Neutrophil (primary cell): ENCODE results near the gene HERC4.

ENCODE experiments used
- H3K27ac ChIP-seq: fragments of 200-600 bp; sonication (generic); 2 replicates; pipeline ENCODE4 v1.5.1; 2016; ENCODE audit warnings: mild to moderate bottlenecking, moderate library complexity
- H3K27me3 ChIP-seq: fragments of 200-600 bp; sonication (generic); 2 replicates; pipeline ENCODE4 v1.6.0; 2016; ENCODE audit warnings: mild to moderate bottlenecking
- H3K36me3 ChIP-seq: fragments of 200-600 bp; sonication (generic); 2 replicates; pipeline ENCODE4 v1.5.1; 2017
- H3K4me1 ChIP-seq, 2 experiments: fragments of 200-600 bp in 1 of 2; sonication (generic) in 1 of 2; 1 replicate in 1 of 2; 2 replicates in 1 of 2; pipeline versions ENCODE4 v1.5.1 to v1.6.1; 2013 to 2016; ENCODE audit warnings: low read depth in 1 of 2, low read length in 1 of 2, mild to moderate bottlenecking in 1 of 2, moderate library complexity in 1 of 2; ENCODE audit not compliant: control insufficient read depth in 1 of 2, insufficient read depth in 1 of 2
- H3K4me3 ChIP-seq, 2 experiments: fragments of 200-600 bp in 1 of 2; sonication (generic) in 1 of 2; 1 replicate in 1 of 2; 2 replicates in 1 of 2; pipeline ENCODE4 v1.5.1; 2013 to 2016; ENCODE audit warnings: low read depth in 1 of 2, low read length in 1 of 2, mild to moderate bottlenecking in 1 of 2, moderate library complexity in 1 of 2
- H3K9me3 ChIP-seq: fragments of 200-600 bp; sonication (generic); 2 replicates; pipeline ENCODE4 v1.5.1; 2016
- CTCF ChIP-seq: fragments of 200-600 bp; sonication (generic); IDR thresholded peaks from 2 replicates; pipeline ENCODE4 v1.5.1; 2016; ENCODE audit warnings: antibody characterized with exemption

Gene HERC4

GRCh38 chr10:68108051-68108450 lies 33.0 kb upstream of the HERC4 start:
- Histone ChIP-seq H3K27ac (no peak overlapping the region), H3K4me3 (no peak overlapping the region), H3K27me3 (peaks cover 3% of the 10 kb centered on the region), H3K4me1 (no peaks in the 10 kb centered on the region), H3K36me3 (no peaks in the 10 kb centered on the region), H3K9me3 (no peaks in the 10 kb centered on the region)
- TF ChIP-seq CTCF: no peak

GRCh38 chr10:68107651-68108050 lies 32.6 kb upstream of the HERC4 start:
- no peak overlapping the region for H3K27ac ChIP-seq
- no peaks in the 10 kb centered on the region for H3K4me1 ChIP-seq
- H3K27me3 ChIP-seq: peaks cover 3% of the 10 kb centered on the region
- no peaks in the 10 kb centered on the region for H3K36me3 ChIP-seq
- H3K9me3 ChIP-seq: no peaks in the 10 kb centered on the region
- no peak for TF ChIP-seq CTCF
- H3K4me3 ChIP-seq: no peak overlapping the region

GRCh38 chr10:68106656-68107055 lies 31.6 kb upstream of the HERC4 start:
- H3K4me1 ChIP-seq: no peaks in the 10 kb centered on the region
- no peaks in the 10 kb centered on the region for H3K36me3 ChIP-seq
- H3K4me3 ChIP-seq: no peak overlapping the region
- H3K27me3 ChIP-seq: peaks cover 3% of the 10 kb centered on the region
- H3K9me3 ChIP-seq: no peaks in the 10 kb centered on the region
- TF ChIP-seq CTCF: no peak
- H3K27ac ChIP-seq: no peak overlapping the region

- no peak for TF ChIP-seq CTCF
- H3K9me3 ChIP-seq: no peaks in the 10 kb centered on the region
- peaks cover 3% of the 10 kb centered on the region for H3K27me3 ChIP-seq
- no peaks in the 10 kb centered on the region for H3K36me3 ChIP-seq
- no peaks in the 10 kb centered on the region for H3K4me1 ChIP-seq
- no peak overlapping the region for H3K27ac ChIP-seq
- no peak overlapping the region for H3K4me3 ChIP-seq
Observed at GRCh38 chr10:68105820-68106219, 30.7 kb upstream of the HERC4 start.

GRCh38 chr10:68103901-68104300 lies 28.8 kb upstream of the HERC4 start:
- H3K4me3 ChIP-seq: no peak overlapping the region
- H3K4me1 ChIP-seq: no peaks in the 10 kb centered on the region

More at GRCh38 chr10:68103901-68104300, 28.8 kb upstream of the HERC4 start:
- H3K27ac ChIP-seq: no peak overlapping the region
- H3K27me3 ChIP-seq: no peaks in the 10 kb centered on the region
- no peaks in the 10 kb centered on the region for H3K9me3 ChIP-seq
- no peaks in the 10 kb centered on the region for H3K36me3 ChIP-seq
- no peak for TF ChIP-seq CTCF
